DMS114 treated with DMSO at 0.1 percent for 48 hours (cell line): Measurements from ENCODE around the gene ASMT.
A peak's percentile ranks its signal among the peaks of the same experiment; 100 is the strongest.
"Not testable (repeated sequence)": the region's sequence is repeated elsewhere in the genome, so short reads cannot be mapped to it uniquely, and the experiment has no call there.

ENCODE experiments used
- DNase-seq: peaks from one replicate; lab custom pipeline; 2025; ENCODE audit not compliant: unreplicated experiment; lab: John Stamatoyannopoulos, UW

The ASMT gene

GRCh38 chrX:1646009-1646408 lies 31.1 kb downstream of the ASMT start:
- DNase-seq: no peak

- DNase-seq: no peak
Measured at GRCh38 chrX:1649621-1650020, 34.8 kb downstream of the ASMT start.

- peak; percentile 14 for DNase-seq
Measured at GRCh38 chrX:1652011-1652811, 37.4 kb downstream of the ASMT start.

- DNase-seq: no peak
Measured at GRCh38 chrX:1656379-1656778, 41.5 kb downstream of the ASMT start.

GRCh38 chrX:1657367-1658070 lies 42.7 kb downstream of the ASMT start:
- no peak for DNase-seq

- no peak for DNase-seq
Measured at GRCh38 chrX:1658071-1658491, 43.2 kb downstream of the ASMT start.

- DNase-seq: no peak
Measured at GRCh38 chrX:1659664-1660461, 45.0 kb downstream of the ASMT start.

GRCh38 chrX:1661048-1661921 lies 46.4 kb downstream of the ASMT start:
- no peak for DNase-seq

- no peak for DNase-seq
Measured at GRCh38 chrX:1661922-1662221, 47.0 kb downstream of the ASMT start.

GRCh38 chrX:1667566-1667965 lies 52.7 kb downstream of the ASMT start:
- DNase-seq: no peak

GRCh38 chrX:1673337-1673736 lies 58.5 kb downstream of the ASMT start:
- no peak for DNase-seq

- no peak for DNase-seq
Measured at GRCh38 chrX:1676866-1677265, 62.0 kb downstream of the ASMT start.

GRCh38 chrX:1679238-1679637 lies 64.4 kb downstream of the ASMT start:
- DNase-seq: no peak

- no peak for DNase-seq
Measured at GRCh38 chrX:1681439-1681838, 66.6 kb downstream of the ASMT start.

GRCh38 chrX:1681856-1682255 lies 67.0 kb downstream of the ASMT start:
- not testable (repeated sequence) for DNase-seq

GRCh38 chrX:1682501-1682900 lies 67.6 kb downstream of the ASMT start:
- not testable (repeated sequence) for DNase-seq

GRCh38 chrX:1684883-1685282 lies 70.0 kb downstream of the ASMT start:
- DNase-seq: not testable (repeated sequence)

GRCh38 chrX:1685444-1685880 lies 70.6 kb downstream of the ASMT start:
- DNase-seq: not testable (repeated sequence)

- DNase-seq: no peak
Measured at GRCh38 chrX:1686642-1687041, 71.8 kb downstream of the ASMT start.
